Fibroblast of lung (primary cell): ENCODE results near the gene RSRP1.

Experiments used
- CTCF ChIP-seq, 2 donors: IDR thresholded peaks in 1 of 2; conservative IDR thresholded peaks in 1 of 2; 1 replicate in 1 of 2; 2 replicates in 1 of 2; pipeline ENCODE4 v1.5.1; 2011 to 2012; ENCODE audit warnings: low read length in 2 of 2, control low read depth in 1 of 2, inconsistent platforms in 1 of 2, low read depth in 1 of 2, mild to moderate bottlenecking in 1 of 2
- EZH2 ChIP-seq: IDR thresholded peaks from 2 replicates; pipeline ENCODE4 v1.5.1; 2012; ENCODE audit warnings: low read length, control low read depth, mild to moderate bottlenecking; ENCODE audit errors: missing control alignments

DNA sequence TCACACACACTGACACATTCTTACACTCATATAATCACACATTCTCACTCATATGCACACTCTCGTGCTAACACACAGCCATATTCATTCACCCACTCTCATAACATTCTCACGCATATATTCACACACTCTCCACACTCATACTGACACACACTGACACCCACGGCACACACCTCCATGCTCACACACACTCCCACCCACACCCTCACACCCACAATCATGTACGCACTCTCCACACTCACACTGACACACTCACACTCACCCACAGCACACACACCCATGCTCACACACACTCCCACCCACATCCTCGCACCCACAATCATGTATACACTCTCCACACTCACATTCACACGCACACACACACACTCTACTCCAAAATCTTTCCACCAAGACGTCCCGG lies 53.2 kb downstream of the RSRP1 start:
- TF ChIP-seq CTCF (conservative IDR thresholded peaks at IDR 0.05 in 1 of 2, IDR thresholded peaks at IDR 0.05 in 1 of 2; ENCODE audit: low read depth in 1 of 2, low read length in 2 of 2): no peak
- no peak for TF ChIP-seq EZH2
